Fibroblast of lung (primary cell): ENCODE measurements around the gene LRMDA. TPM values are rescaled to one million over a fixed set of nuclear protein-coding genes. Genes with fewer than 3 reads are reported as not detected.

Source experiments
- DNase-seq, 2 donors: peaks; one replicate each; pipeline versions ENCODE4 v3.0.0 to v3.0.0-alpha.2; 2010; ENCODE audit warnings: low read depth in 2 of 2
- H2AFZ ChIP-seq: 2 replicates; pipeline ENCODE4 v1.5.1; 2012; ENCODE audit warnings: low read length, control low read depth, inconsistent platforms
- H3K27ac ChIP-seq: 2 replicates; pipeline ENCODE4 v1.5.1; 2011; ENCODE audit warnings: low read length, control low read depth; ENCODE audit not compliant: insufficient read depth
- H3K27me3 ChIP-seq: 2 replicates; pipeline ENCODE4 v1.5.1; 2011; ENCODE audit warnings: mild to moderate bottlenecking, low read length; ENCODE audit not compliant: control insufficient read depth, insufficient read depth
- H3K36me3 ChIP-seq: 2 replicates; pipeline ENCODE4 v1.5.1; 2011; ENCODE audit warnings: low read length; ENCODE audit not compliant: control insufficient read depth, insufficient read depth
- H3K4me1 ChIP-seq: 2 replicates; pipeline ENCODE4 v1.5.1; 2011; ENCODE audit warnings: low read length; ENCODE audit not compliant: control insufficient read depth, insufficient read depth; ENCODE audit errors: extremely low read depth
- H3K4me2 ChIP-seq: 2 replicates; pipeline ENCODE4 v1.5.1; 2011; ENCODE audit warnings: low read length, control low read depth; ENCODE audit not compliant: insufficient read depth; ENCODE audit errors: extremely low read depth
- H3K4me3 ChIP-seq, 4 experiments: fragments of 200-600 bp in 1 of 4; sonication (generic) in 1 of 4; replicated peaks in 1 of 4; 2 replicates each; pipeline ENCODE4 v1.5.1; 2011 to 2016; ENCODE audit warnings: low read length in 4 of 4, low read depth in 3 of 4, mild to moderate bottlenecking in 3 of 4, control low read depth in 2 of 4, inconsistent platforms in 1 of 4, mixed read lengths in 1 of 4; ENCODE audit not compliant: insufficient read depth in 1 of 4; ENCODE audit errors: control extremely low read depth in 1 of 4
- H3K79me2 ChIP-seq: 2 replicates; pipeline ENCODE4 v1.5.1; 2012; ENCODE audit warnings: mild to moderate bottlenecking, low read length, inconsistent platforms; ENCODE audit not compliant: control insufficient read depth, insufficient read depth
- H3K9ac ChIP-seq: 2 replicates; pipeline ENCODE4 v1.5.1; 2011; ENCODE audit warnings: mild to moderate bottlenecking, low read length, control low read depth; ENCODE audit not compliant: insufficient read depth
- H3K9me3 ChIP-seq: 2 replicates; pipeline ENCODE4 v1.5.1; 2012; ENCODE audit warnings: low read depth, low read length; ENCODE audit not compliant: control insufficient read depth, insufficient read depth
- H4K20me1 ChIP-seq: 2 replicates; pipeline ENCODE4 v1.5.1; 2011; ENCODE audit warnings: low read length; ENCODE audit not compliant: control insufficient read depth, insufficient read depth; ENCODE audit errors: extremely low read depth
- CTCF ChIP-seq, 2 donors: IDR thresholded peaks in 1 of 2; conservative IDR thresholded peaks in 1 of 2; 1 replicate in 1 of 2; 2 replicates in 1 of 2; pipeline ENCODE4 v1.5.1; 2011 to 2012; ENCODE audit warnings: low read length in 2 of 2, control low read depth in 1 of 2, inconsistent platforms in 1 of 2, low read depth in 1 of 2, mild to moderate bottlenecking in 1 of 2
- EZH2 ChIP-seq: IDR thresholded peaks from 2 replicates; pipeline ENCODE4 v1.5.1; 2012; ENCODE audit warnings: low read length, control low read depth, mild to moderate bottlenecking; ENCODE audit errors: missing control alignments
- polyA plus RNA-seq, 2 donors: library from polyadenylated mRNA; depleted of rRNA in 1 of 2; stranded (reverse) in 1 of 2; unstranded in 1 of 2; fragments of >200 nt; gene quantifications; 2 replicates each; pipeline ENCODE4 v1.2.1, GENCODE V29; 2011 to 2012; ENCODE audit warnings: missing spikeins in 1 of 2
- total RNA-seq: library from RNA; depleted of rRNA; stranded (reverse); fragments of >200 nt; gene quantifications from 2 replicates; pipeline ENCODE4 v1.2.1, GENCODE V29; 2014

LRMDA gene
- total and polyA plus RNA-seq, 2 donors (not counting 1 experiment from before 2014, with no cell fraction given): 1.7 to 2.0 TPM

- Histone ChIP-seq H3K27ac (no peak overlapping the region), H4K20me1 (no peaks in the 10 kb centered on the region)
Observed at GRCh38 chr10:76463111-76463510, 1031.7 kb downstream of the LRMDA start.

GRCh38 chr10:76466836-76467503 lies 1035.5 kb downstream of the LRMDA start:
- H3K27me3 ChIP-seq: no peaks in the 10 kb centered on the region
- no peak overlapping the region for H3K9ac ChIP-seq
- no peaks in the 10 kb centered on the region for H3K36me3 ChIP-seq
- H3K4me2 ChIP-seq: no peak overlapping the region
- no peaks in the 10 kb centered on the region for H3K4me1 ChIP-seq
- H3K4me3 ChIP-seq: no peak overlapping the region
- no peak overlapping the region for H3K27ac ChIP-seq
- no peaks in the 10 kb centered on the region for H4K20me1 ChIP-seq
- H2AFZ ChIP-seq: no peak overlapping the region
- no peaks in the 10 kb centered on the region for H3K9me3 ChIP-seq
- DNase-seq: no peak
- TF ChIP-seq CTCF (conservative IDR thresholded peaks at IDR 0.05 in 1 of 2, IDR thresholded peaks at IDR 0.05 in 1 of 2; ENCODE audit: low read depth in 1 of 2, low read length in 2 of 2) (no peak), EZH2 (no peak)
- H3K79me2 ChIP-seq: no peaks in the 10 kb centered on the region

More at GRCh38 chr10:76463111-76463510, 1031.7 kb downstream of the LRMDA start:
- Histone ChIP-seq H3K4me3 (no peak overlapping the region), H3K9ac (no peak overlapping the region), H2AFZ (no peak overlapping the region), H3K9me3 (no peaks in the 10 kb centered on the region), H3K27me3 (no peaks in the 10 kb centered on the region), H3K36me3 (no peaks in the 10 kb centered on the region), H3K4me1 (no peaks in the 10 kb centered on the region), H3K79me2 (no peaks in the 10 kb centered on the region), H3K4me2 (no peak overlapping the region)
- no peak for TF ChIP-seq CTCF (conservative IDR thresholded peaks at IDR 0.05 in 1 of 2, IDR thresholded peaks at IDR 0.05 in 1 of 2; ENCODE audit: low read depth in 1 of 2, low read length in 2 of 2)
- TF ChIP-seq EZH2: no peak
- no peak for DNase-seq

GRCh38 chr10:76469675-76470074 lies 1038.3 kb downstream of the LRMDA start:
- Histone ChIP-seq H3K27me3 (no peaks in the 10 kb centered on the region), H3K4me3 (no peak overlapping the region), H3K27ac (no peak overlapping the region), H3K4me2 (no peak overlapping the region), H2AFZ (no peak overlapping the region), H3K4me1 (no peaks in the 10 kb centered on the region), H3K9me3 (no peaks in the 10 kb centered on the region), H3K79me2 (no peaks in the 10 kb centered on the region), H4K20me1 (no peaks in the 10 kb centered on the region), H3K36me3 (no peaks in the 10 kb centered on the region), H3K9ac (no peak overlapping the region)
- TF ChIP-seq EZH2 (no peak), CTCF (conservative IDR thresholded peaks at IDR 0.05 in 1 of 2, IDR thresholded peaks at IDR 0.05 in 1 of 2; ENCODE audit: low read depth in 1 of 2, low read length in 2 of 2) (no peak)
- DNase-seq: no peak
